GM19397 (cell line): ENCODE measurements around the gene PLCG1.

Source experiments
- ATAC-seq: cut with Tn5 transposase; IDR thresholded peaks from one replicate; pipeline ENCODE4 v1.9.1; 2021; ENCODE audit warnings: mild to moderate bottlenecking, moderate library complexity; ENCODE audit not compliant: unreplicated experiment

PLCG1 gene

DNA sequence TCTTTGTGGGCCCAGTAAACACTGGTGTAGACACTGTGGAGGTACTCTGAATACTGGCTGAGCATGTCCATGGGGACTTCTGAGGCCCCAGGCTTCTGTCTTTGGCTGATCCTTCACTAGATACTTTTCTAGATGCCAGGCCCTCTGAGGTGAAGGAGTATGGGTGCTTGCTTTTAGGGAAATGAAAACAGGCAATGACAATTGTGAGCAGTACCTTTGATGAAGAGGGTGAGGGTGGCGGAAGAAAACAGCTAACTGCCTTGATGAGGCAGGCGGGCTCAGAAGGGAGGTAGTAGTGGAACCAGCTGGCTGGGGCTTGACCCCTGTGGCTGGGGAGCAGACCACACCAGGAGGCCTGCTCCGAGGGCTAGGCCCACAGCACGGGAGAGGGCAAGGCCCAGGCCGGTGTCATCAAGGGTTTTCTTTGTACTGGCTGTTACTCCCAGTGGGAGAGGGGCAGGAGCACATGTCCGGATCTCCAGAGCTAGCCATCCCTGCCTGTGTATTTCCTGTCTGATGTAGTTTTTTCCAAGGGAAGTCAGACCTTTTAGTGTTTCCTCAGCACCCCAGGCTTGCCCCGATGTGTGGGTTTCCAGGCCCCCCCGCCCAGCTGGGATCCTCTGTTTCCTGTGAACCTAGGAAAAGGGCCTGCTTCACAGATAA is 3.9 kb downstream of the PLCG1 start:
- ATAC-seq = no peak

DNA sequence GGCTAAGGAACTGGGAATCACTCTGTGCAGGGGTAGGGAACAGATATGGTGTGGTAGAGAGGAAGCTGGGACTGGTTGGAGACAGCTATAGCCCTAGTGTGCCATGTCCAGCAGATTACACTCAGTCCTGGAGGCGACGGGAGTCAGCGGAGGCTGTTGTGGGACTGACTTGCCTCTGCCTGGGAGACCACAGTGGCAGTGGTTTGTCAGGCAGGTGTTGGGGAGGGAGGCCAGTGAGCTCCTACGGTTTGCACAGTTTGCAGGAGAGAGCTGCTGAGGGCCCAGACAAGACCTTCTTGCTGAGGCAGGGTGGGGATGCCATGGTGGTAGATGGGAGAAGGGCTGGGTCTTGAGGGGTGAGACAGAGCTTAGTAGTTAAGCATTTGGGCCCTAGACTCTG is 4.9 kb downstream of the PLCG1 start:
- no peak for ATAC-seq

DNA sequence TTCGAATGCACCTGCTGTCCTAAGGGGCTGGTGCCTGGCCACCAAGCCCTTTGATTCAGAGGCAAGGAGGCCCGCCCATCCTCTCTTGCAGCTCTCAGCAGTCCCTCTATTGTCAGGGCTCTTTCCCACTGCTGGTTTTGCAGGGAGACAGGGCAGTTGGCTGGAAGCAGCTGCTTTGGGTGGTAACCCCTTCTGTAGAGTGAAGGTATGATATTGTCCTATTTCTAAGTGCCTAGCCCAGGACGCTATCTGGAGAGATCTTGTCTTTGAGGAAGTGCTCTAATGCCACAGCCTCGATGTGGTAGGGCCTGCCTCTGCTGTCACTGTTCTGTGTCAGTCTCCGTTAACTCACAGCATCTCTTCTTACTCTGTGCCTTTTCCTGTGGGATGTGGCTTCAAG is 5.6 kb downstream of the PLCG1 start:
- ATAC-seq = no peak

DNA sequence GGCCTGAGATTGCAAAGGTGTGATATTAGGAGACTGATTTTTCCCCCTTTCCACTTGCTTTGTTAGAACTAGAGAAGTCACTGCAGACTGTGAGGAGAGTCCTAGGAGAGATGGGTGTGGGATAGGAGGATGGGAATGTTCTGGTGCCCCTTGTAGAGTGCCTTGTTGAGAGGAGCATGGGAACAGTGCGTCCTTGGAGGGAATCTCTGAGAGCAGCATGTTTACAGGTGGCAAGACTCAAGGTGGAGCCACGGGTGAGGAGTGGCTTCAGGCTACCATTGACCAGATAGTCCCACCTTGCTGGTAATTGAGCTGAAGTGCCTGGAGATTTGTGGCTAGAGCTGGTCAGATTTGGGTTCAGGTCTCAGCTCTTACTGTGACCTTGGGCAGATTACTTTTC is 6.0 kb downstream of the PLCG1 start:
- no peak for ATAC-seq

DNA sequence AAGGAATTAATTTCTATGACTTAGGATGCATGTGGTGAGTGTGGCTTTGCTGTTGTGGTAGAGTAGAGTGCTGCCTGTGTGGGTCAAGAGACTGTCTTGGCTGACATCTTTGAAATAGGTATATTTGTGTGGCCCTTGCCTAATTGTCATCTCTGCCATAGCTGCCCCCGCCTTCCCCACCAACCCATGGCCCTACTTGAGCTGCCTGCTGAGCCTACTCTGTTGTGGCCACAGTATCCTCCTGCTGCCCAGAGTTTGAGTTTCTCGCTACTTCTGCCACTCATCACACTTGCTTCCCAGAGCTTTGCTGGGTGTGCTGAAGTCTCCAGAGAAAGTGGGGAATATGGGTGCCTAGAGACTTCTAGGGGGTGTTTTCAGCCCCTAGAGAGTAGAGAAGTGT is 8.0 kb downstream of the PLCG1 start:
- no peak for ATAC-seq

- ATAC-seq = no peak
These were observed 8.7 kb downstream of the PLCG1 start for GRCh38 chr20:41145821-41146620.

GRCh38 chr20:41147767-41148191 is 10.4 kb downstream of the PLCG1 start:
- ATAC-seq = no peak

GRCh38 chr20:41148942-41149341 is 11.6 kb downstream of the PLCG1 start:
- ATAC-seq = no peak

DNA sequence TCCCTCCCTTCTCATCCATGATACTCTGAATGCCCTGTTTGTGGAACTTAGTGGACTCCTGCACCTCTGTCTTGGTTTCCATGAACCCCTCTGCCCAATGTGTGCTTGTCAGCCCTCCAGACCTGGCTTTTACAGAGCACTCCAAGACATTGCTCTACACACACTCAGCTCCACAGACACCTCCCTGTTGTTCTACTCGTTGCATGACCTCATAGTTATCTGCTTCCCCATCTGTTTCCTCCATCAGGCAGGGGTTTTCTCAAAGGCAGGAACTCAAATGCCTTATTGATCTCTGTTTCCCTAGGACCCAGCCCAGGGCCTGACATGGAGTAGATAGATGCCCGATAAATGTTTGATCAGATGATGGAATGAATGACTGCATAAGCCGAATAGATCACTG is 13.3 kb downstream of the PLCG1 start:
- ATAC-seq = no peak

- ATAC-seq = no peak
These were observed 14.0 kb downstream of the PLCG1 start for GRCh38 chr20:41151134-41151869.

DNA sequence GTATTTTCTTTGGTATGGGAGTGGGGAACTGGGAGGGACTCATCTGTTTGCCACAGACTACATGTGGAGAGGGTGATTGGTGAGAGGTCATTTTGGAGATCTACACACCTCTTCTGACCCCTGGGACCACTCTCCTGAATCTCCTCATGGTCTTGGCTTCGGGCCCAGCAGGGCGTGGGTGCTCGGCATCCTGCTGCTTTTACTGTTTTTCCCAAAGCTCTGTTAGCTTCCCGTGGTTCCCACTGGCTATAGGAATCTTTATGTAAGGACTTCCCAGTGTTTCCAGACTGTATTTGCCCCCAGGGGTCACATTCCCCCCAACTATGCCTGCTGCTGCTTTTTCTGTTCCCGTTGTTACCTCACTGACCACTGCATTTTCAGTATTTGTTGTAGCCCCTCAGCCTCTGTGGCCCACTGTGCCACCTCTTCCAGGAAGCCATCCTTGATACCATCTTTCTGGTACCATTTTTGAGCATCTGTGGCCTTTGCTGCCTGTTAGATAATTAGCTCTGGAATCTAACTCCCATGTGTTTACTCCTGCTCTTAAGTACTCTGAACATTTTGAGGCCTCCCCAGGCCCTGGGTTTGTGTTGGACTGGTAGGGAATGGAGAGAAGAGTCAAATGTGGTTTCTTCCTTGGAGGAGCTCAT is 14.9 kb downstream of the PLCG1 start:
- no peak for ATAC-seq

DNA sequence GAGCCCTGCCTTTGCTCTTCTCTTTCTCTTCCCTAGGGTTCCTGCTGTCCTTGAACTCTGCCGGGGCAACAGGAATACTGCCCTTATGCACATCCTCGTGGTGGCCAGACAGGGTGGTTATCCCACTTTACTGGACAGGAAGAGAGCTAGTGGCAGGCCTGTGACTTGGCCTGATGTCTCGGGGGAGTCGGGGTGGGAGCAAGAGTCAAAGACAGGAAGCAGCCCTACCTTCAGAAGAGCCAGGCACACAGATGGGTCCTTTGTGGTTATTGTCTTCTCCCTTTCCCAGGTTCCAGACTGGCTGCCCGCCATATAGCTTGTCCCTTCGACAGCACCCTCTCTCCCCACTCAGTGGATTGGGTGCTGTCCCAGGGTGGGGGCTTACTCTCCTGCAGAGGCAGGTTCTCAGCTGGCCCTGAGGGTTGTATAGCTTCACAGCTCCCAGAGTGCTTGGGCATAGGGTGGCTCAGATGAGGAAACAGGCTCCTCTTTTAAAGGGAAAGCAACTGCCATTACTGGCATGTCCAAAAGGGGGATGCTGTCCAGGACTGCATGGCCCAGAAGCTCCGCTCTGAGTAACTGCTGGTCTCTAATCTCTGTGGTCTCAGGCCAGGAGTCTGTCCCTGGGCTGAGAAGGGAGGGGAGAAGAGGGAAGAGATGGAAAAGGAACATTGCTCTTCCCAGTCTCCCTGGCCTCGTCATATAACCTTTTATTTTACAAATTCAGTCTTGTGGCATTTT is 17.3 kb downstream of the PLCG1 start:
- no peak for ATAC-seq

GRCh38 chr20:41155261-41155660 is 17.9 kb downstream of the PLCG1 start:
- no peak for ATAC-seq

- ATAC-seq = no peak
These were observed 20.8 kb downstream of the PLCG1 start for GRCh38 chr20:41158082-41158625.

- ATAC-seq = no peak
These were observed 22.2 kb downstream of the PLCG1 start for GRCh38 chr20:41159547-41159946.

DNA sequence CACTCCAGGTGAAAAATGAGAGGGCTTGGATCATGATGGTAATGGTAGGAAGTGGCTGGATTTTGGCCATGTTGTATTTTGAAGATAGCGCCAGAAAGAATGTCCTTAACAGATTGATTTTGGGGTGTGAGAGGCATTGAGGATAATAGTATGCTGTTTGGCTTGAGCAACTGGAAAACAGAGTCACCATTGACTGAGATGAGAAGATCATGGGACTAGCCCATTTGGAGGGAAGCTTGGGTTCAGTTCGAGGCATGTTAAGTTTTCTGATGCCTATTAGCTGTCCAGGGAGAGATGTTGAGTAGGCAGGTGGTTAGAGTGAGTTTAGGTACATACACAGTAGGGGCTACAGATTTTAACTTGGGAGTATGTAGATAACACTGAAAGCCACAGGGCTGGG is 23.3 kb downstream of the PLCG1 start:
- no peak for ATAC-seq

DNA sequence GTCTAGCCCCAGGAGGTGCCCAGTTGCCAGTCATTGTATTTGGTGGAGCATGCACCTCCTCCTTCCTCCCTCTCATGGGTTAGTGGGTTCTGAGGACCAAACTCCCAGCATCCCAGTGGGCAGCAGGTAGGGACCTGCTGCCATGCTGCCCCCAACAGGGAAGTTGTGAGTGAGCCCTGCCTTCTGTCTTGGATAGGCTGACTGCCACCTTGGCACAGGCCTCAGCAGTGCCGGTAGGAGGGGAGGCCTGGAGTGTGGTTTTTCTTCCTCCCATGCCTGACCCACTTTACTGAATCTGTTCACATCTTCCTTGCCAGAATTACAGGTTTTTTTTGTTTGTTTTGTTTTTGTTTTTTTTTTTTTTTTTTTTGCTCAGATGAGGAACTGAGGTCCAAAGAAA is 24.5 kb downstream of the PLCG1 start:
- ATAC-seq = no peak

DNA sequence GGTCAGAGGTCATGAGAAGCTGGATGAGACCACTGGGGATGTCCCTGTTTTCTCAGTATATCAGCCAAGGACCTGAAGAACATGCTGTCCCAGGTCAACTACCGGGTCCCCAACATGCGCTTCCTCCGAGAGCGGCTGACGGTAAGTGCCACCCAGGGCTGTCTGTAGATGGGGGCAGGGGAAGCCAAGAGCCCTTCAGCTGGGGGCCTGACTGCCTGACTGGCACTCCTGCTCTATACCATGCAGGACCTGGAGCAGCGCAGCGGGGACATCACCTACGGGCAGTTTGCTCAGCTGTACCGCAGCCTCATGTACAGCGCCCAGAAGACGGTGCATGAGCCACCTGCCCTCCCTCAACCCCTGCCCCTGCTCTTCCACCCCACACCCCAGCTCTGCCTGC is 25.1 kb downstream of the PLCG1 start:
- ATAC-seq = no peak

- ATAC-seq = no peak
These were observed 26.5 kb downstream of the PLCG1 start for GRCh38 chr20:41163821-41164220.
